GM21423 (cell line): ENCODE data around the gene FADS1.

Experiments used
- ATAC-seq: cut with Tn5 transposase; IDR thresholded peaks from one replicate; pipeline ENCODE4 v1.9.1; 2021; ENCODE audit warnings: mild to moderate bottlenecking, moderate library complexity; ENCODE audit not compliant: unreplicated experiment

The FADS1 gene

GRCh38 chr11:61846362-61847020, 29.7 kb upstream of the FADS1 start:
- no peak for ATAC-seq

- no peak for ATAC-seq
Observed at GRCh38 chr11:61844909-61845565, 28.2 kb upstream of the FADS1 start.

- ATAC-seq = no peak
Observed at GRCh38 chr11:61842528-61842820, 25.7 kb upstream of the FADS1 start.

GRCh38 chr11:61841636-61842527, 25.1 kb upstream of the FADS1 start:
- ATAC-seq = no peak

GRCh38 chr11:61840371-61840770, 23.6 kb upstream of the FADS1 start:
- no peak for ATAC-seq

- ATAC-seq = no peak
Observed at GRCh38 chr11:61839742-61840141, 22.9 kb upstream of the FADS1 start.

- ATAC-seq = no peak
Observed at GRCh38 chr11:61838921-61839320, 22.1 kb upstream of the FADS1 start.

GRCh38 chr11:61838501-61838900, 21.7 kb upstream of the FADS1 start:
- ATAC-seq = no peak

- ATAC-seq = no peak
Observed at GRCh38 chr11:61837411-61838005, 20.7 kb upstream of the FADS1 start.

GRCh38 chr11:61836193-61836592, 19.4 kb upstream of the FADS1 start:
- no peak for ATAC-seq

GRCh38 chr11:61834278-61835048, 17.7 kb upstream of the FADS1 start:
- ATAC-seq = peak; percentile 93

- no peak for ATAC-seq
Observed at GRCh38 chr11:61833926-61834277, 17.1 kb upstream of the FADS1 start.

GRCh38 chr11:61833471-61833870, 16.7 kb upstream of the FADS1 start:
- ATAC-seq = no peak

GRCh38 chr11:61832754-61833153, 16.0 kb upstream of the FADS1 start:
- no peak for ATAC-seq

GRCh38 chr11:61832207-61832606, 15.4 kb upstream of the FADS1 start:
- no peak for ATAC-seq

GRCh38 chr11:61830237-61831105, 13.7 kb upstream of the FADS1 start:
- ATAC-seq = no peak

- no peak for ATAC-seq
Observed at GRCh38 chr11:61829806-61830205, 13.0 kb upstream of the FADS1 start.

- ATAC-seq = peak; percentile 29
Observed at GRCh38 chr11:61828629-61829407, 12.0 kb upstream of the FADS1 start.

- ATAC-seq = no peak
Observed at GRCh38 chr11:61828379-61828628, 11.5 kb upstream of the FADS1 start.
